Stimulated activated CD8-positive, alpha-beta memory T cell treated with anti-CD3 and anti-CD28 coated beads, Interleukin-7, amount 100 ng/mL, for 48 hours (primary cell): Measurements from ENCODE around the gene MAGI1.

Source experiments
- DNase-seq, 2 donors: peaks; one replicate each; pipeline ENCODE4 v3.0.0-alpha.2; 2020; ENCODE audit warnings: low read depth in 1 of 2; ENCODE audit errors: extremely low read depth in 1 of 2

MAGI1 gene

DNA sequence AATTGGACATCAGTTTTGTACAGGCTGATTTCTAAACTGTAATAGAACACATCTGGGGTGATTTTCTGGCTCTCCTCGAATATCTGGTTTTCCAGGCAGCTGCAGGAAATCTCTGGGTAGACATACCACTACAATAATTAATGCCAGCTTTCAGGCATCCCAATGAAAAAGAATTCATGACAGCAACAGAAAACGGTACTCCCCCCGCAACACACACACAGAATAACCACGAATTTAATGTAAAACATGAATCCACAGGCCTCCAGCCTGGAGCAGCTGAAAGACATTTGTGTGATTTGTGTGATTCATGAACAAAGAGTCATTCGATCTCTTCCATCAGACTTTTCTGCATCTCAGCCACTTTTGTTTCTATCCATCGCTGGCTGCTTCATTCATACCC, 262.2 kb downstream of the MAGI1 start:
- no peak for DNase-seq

DNA sequence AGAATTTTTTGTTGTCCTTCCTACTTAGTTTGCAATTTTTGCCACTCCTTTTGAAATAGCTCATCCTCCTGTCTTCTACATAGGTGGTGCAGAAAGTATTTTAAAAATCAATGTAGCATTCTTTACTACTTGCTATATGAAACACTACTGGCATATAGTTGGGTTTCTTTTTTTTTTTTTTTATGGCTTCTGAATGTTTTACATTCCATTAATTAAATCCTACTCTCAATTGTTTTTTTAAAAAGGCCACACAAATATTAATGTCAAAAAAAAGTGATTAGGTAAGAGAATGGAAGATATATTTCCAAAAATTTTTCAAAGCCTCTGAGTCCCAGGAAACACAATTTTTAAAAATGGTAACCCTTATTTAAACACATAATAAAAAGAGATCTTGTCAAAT, 262.6 kb downstream of the MAGI1 start:
- DNase-seq = no peak

GRCh38 chr3:65772758-65773157, 266.0 kb downstream of the MAGI1 start:
- no peak for DNase-seq

DNA sequence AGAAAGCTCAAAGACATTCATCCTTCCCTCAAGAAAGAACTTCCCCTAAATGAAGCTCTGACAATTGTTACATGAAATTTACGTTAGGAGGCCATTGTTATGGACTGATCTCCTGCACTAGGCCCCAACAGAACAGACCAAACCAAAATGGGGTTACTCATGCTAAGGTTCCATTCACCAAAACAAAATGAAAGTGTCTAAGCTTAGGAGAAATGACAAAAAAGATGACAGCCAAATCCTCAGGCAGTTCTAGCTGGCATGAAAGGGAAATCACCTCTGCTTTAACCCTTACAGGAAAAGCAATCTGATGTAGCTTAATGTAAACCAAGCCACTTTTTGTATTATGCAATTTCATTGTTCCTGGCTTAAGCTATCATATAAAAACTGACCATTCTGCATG, 271.2 kb downstream of the MAGI1 start:
- DNase-seq = no peak

DNA sequence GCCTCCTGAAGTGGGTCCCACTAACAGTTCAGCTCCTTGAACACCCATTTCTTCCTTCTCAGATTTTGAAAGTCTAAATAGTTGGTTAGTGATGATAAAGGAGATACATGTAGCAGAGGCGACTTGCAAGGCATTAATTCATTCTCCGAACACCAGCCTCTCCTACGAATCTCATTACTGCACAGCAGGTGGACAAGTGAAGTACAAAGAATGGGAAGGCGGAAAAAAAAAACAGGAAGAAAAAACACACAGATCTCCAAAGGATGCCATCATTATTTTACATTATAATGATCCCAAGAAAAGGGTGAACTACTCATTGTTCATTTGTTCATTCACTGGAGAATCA, 276.5 kb downstream of the MAGI1 start:
- no peak for DNase-seq

DNA sequence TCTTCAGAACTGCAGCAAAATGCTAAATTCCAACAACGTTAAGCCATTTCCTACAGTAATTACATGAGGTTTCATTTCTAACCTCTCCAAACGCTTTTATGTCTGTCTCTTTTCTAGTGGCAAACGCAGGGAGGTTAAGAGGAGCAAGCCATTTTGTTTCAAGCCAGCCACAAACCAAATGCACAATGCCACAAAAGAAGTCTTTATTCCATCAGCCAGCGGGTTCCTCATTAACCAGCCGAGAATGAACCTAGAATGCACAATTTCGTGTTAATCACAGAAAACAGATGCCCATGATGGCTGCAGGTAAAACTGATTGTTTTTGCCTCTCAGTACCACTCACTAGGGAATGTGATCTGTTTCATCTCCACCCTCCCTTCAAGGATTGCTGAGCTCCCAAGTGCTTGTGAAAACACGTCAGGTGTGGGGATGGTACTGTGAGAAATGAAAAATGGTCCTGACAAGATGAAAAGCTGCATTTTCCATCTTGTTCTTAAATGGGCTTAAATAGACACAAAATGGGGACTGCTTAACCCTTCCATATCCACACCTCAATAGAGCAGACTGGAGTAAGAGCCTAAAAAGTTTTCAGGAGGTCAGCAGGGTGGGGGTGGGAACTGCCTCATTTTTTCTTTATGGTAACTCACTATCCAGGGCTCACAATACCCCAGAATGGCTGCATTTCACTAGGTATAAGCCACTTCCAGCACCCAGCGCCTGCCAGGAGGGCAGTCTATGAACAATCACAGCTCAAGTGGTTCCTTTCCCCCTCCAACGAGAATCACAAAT, 277.1 kb downstream of the MAGI1 start:
- no peak for DNase-seq

GRCh38 chr3:65758876-65759598, 279.7 kb downstream of the MAGI1 start:
- no peak for DNase-seq

DNA sequence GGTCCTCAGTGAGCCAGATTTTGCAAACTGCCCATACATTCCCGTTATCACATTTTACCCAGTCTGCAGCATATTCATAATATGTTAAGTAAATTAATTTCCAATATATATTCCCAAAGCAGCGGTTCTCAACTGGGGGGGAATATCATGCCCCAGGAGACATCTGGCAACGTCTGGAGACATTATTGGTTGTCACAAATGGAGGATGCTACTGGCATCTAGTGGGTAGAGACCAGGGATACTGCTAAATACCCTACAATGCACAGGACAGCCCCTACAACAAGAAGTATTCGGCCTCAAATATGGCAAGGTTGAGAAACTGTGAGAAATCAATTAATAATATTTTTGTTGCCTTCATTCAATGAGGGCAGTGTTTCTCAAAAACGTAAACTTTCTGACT, 280.3 kb downstream of the MAGI1 start:
- no peak for DNase-seq

DNA sequence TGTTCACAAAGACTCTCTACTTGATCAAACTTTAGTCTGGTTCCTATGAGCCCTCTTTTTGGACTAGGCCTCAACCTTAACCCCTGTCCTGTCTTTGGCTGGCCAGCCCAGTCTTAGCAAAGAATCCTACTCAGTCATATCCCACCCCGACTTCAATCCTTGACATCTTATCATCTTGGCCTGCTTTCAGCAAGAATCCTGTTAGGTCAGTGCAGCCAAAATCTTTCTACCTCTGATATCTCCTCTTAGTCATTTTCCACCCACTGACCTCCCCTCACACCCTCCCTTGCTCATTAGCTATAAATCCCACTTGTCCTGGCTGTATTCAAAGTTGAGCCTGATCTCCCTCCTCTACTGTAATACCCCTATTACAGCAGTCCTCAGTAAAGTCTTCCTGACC, 286.1 kb downstream of the MAGI1 start:
- DNase-seq = no peak

DNA sequence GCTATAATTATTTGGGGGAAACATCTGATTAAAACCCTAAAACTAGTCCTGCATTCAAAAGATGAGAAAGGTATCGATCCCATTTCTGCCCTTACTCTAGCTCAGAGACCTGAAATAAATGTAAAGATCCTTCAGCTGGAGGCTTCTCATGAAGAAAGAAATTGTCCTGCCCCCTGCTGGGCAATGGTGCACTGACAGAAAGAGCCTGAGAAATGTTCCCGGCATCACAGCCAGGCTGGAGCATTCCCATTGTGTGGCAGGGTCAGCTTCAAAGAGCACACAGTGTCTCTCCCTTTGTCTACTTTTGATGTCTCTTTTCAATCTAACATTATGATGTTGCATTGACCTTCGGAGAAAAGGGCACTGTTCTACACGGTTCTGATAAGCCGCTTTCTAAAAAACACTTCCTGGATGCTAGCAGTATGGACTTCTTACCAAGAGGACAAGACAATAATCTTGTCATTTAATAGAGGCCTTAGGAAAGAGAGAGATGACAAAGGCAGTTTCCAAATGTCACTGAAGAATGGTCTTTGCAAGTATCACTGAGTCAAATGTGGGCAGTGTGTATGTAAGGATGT, 287.5 kb downstream of the MAGI1 start:
- no peak for DNase-seq

DNA sequence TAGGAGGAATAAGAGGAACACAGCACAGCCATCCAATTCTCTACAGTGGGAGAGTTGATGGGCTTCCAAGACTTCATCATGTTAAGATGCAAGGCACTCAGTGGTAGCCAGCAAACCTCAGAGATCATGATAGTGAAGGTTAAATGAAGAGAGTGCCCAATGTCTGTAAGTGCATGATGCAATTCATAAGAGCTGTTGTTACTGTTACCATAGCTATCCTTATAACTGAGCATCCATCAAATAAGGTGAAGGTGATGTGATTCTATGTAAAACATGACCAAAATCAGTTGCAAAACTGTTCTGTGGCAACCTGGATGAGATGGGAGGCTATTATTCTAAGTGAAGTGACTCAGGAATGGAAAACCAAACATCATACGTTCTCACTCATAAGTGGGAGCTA, 289.7 kb downstream of the MAGI1 start:
- no peak for DNase-seq

DNA sequence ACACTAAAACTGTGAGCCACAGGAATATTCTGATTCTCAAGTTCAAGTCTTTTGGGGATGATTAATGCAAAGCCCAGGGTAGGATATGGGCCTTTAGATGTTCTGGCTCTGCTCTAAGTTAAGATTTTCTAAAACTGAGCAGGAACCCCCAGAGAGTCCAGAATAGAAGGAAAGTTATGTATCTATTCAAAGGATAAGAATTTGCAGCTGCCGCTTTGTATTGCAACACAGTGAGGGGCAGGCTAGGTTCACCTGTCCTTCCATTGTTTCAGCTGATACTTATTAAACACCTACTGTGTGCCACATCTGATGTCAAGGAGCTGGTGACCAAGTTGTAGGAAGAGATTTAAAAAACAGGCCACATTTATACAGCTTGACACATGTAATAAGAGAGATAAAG, 290.4 kb downstream of the MAGI1 start:
- DNase-seq = no peak

GRCh38 chr3:65746848-65747247, 291.9 kb downstream of the MAGI1 start:
- DNase-seq = no peak

DNA sequence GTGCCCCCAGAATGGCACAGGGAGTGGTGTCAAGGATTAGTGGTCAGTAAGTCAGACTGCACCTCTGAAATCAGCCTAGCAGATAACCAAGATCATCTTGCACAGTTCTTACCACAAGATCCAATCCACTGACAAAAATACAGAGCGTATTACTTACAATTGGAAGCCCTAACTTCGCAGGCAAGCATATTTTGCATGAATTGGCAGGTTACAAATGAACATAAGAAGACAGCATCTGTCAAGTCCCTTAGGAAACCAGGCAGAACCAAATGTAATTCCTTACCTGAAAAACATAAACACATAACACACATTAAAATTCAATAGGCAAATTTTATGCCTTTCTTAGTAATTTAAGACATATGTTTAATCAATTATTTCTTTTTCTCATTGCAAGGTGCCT, 293.4 kb downstream of the MAGI1 start:
- DNase-seq = no peak

DNA sequence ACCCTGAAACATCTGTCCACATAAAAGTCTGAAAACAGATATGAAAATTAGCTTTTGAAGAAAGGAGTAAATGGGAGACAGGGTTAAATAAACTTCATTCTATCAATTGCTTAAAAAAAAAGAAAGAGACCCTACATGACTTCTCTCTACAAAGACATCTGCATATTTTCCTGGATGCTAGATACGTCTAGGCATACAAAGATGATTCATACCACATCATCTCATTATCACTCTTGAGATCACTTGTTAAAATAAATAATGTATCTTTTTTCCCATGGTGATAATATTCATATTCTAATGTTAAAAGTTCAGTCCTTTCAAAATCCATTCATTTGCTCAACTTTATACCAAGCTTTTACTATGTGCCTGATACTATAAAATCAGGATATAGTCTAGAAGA, 295.8 kb downstream of the MAGI1 start:
- no peak for DNase-seq

DNA sequence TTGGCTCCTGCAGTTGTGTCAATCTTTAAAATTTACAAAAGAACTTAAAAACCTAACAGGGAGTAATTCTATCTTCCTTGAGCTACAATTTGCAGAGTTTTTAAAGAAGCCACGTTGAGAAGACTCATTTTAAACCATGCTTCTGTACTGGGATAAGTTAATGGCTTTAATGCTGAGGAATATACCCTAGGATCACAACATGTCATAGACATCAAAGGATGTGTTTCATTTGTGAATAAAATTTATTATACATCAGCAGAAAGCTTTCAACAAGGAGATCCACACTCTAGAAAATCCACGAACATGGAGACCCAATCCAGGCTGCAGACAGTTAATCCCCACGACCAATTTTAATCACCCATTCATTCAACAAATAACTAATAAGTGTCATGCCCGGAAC, 297.2 kb downstream of the MAGI1 start:
- DNase-seq = no peak

DNA sequence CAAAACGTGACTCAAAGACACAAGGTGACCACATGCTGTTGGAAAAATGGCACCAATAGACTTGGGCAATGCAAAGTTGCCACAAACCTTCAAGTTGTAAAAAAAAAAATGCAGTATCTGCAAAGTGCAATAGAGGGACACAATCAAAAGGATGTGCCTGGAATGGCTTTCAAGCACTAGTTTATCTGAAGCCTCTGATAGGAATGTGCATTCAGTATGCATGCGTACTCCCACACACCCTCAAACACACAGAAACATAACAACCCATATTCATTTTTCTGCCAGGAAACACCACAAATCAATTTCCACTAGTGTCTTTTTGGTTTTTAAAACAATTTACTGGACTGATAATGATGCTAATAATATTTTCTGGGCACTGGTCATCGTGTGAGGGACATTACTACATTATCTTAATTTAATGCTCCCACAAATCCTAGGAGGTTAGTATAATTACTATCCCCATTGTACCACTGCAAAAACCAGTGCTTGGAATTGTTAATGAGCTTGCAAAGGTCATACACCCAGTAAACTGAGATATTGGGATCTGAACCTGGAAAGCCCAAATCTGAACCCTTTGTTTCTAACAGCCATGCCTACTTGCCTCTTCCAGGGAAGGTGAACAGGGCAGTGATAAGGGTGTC, 298.7 kb downstream of the MAGI1 start:
- DNase-seq = no peak

- no peak for DNase-seq
Measured at GRCh38 chr3:65734792-65735191, 303.9 kb downstream of the MAGI1 start.

- DNase-seq = no peak
Measured at GRCh38 chr3:65734382-65734781, 304.3 kb downstream of the MAGI1 start.

- DNase-seq = no peak
Measured at GRCh38 chr3:65733459-65733858, 305.3 kb downstream of the MAGI1 start.

DNA sequence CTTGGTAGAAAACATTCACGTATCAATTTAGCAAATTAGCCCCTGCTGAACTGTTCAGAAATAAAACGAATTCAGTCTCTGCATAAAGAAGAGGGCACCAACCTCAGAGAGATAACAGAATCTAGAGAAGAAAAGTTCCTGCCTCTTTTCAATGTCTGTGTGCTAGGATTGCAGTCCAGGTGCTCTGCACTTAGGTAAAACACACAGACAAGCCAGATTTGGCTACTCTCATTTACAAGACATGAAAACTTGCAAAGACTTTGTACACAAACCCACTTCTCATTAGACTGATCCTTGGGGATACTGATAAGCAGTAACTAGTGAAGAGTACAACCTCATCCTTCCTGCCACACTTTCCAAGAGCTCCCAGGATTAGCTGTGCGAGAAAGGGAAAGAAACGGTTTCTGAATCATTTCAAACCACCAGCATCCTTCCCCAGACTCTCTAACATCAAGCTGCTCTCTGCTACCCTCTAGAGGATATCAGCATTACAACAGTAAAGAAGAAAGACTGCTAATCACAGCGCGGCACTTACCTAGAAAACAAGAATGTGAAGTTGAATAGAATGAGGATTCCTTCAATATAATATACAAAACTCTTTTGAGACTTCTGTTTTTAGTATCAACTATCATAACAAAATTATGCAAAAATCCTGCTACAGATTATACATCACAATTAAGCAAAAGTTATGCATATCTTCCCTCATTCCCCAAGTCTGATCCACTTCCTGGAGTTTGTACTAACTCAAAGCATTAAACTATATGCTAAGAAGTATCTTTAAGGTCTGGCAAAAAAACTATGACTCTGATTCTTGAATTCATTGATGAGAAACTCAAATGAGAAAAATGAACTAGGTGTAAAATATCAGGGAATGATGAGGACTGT, 306.4 kb downstream of the MAGI1 start:
- DNase-seq = no peak
